Activated gamma-delta T cell treated with Interleukin-2 at 50 U/mL for 16 hours (primary cell): ENCODE results near the gene KIF22.

ENCODE experiments used
- DNase-seq: peaks from one replicate; pipeline ENCODE4 v3.0.0-alpha.2; 2020

The KIF22 gene

DNA sequence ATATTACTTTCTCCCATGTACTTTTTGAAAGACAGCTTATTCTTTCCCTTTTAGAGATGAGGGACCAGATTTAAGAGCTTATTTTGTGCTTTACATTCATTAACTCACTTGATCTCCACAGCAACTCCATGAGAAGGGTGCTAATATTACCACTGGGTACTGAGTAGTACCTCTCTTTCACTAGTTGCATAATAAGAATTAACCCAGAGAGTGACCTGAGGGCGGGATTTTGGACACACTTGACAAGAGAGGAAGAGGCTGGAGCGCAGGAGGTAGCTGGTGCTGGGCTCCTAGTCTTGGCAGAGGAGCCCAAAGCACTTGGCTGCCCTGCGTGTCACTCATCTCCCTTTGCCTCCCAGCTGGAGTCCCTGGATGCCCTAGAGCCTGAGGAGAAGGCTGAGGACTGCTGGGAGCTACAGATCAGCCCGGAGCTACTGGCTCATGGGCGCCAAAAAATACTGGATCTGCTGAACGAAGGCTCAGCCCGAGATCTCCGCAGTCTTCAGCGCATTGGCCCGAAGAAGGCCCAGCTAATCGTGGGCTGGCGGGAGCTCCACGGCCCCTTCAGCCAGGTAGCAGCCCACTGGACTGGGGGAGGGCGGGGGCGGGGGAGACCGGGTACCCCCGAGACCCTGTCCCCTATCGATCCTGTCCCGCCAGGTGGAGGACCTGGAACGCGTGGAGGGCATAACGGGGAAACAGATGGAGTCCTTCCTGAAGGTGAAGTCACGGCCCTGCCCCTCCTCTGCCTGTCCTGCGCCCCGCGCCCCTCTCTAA is 14.1 kb downstream of the KIF22 start:
- no peak for DNase-seq

DNA sequence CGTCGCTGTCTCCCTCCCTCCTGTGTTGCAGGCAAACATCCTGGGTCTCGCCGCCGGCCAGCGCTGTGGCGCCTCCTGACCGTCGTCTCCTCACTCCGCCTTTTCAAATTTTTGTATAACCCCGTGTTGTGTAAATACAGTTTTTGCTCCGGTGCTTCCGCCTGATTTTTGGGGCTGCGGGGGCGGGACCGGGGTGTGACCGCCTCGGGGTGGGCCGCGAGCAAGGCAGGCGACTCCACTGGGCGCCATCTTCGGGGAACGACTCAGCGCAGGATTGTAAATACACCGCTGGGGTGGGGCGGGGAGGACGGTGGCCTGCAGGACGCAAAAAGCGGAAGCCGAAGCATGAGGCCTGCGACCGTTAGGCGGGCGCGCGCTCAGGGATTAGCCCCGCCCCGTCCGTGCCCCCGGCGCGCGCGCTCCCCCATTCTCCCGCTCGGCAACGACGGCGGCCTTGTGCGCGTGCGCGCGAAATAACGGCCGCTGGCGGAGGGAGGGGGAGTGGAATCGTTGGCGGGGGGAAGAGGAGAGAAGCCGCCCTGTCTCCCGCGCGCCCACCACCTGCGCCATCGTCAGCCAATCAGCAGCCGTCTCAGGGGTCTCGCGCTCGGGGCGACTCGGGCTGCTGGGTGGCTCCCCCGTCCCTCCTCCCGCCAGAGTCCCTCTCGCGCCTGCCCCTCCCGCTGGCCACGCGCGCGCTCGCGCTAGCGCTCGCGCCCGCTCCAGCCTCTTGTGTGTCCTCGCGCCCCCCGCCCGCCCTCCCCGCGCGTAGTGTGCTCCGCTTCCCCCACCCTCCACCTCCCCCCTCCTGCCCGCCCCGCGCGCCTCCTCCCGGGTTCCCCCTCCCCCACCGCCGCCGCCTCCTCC is 14.9 kb downstream of the KIF22 start:
- peak; percentile 98 for DNase-seq

DNA sequence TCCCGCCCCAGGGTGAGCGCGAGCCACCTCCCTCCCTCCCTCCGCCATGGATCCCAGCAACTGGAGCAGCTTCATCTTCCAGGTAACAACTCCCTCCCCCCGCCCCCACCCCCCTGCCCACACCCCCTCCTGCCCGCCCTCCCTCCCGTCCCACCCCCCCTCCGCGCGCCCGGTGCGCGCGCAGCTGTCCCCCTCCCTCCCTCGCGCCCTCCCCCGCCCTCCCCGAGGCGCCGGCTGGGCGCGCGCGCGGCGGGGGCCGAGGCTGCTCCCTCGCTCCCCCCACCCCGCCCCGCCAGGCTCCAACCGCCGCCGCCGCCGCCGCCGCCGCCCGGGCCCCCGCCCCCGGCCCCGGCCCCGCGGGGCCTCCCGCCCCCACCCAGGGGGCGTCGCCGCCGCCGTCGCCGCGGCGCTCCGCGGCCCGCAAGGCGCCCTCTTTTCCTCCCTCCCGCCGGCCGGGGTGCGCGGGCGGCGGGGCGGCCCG is 15.6 kb downstream of the KIF22 start, which contains the start of gene MAZ:
Gene MAZ, plus strand, starts transcription at position 431 of the 481 bp plus-strand sequence. CDS start 173 bp downstream, outside the sequence.
- peak; percentile 73 for DNase-seq

DNA sequence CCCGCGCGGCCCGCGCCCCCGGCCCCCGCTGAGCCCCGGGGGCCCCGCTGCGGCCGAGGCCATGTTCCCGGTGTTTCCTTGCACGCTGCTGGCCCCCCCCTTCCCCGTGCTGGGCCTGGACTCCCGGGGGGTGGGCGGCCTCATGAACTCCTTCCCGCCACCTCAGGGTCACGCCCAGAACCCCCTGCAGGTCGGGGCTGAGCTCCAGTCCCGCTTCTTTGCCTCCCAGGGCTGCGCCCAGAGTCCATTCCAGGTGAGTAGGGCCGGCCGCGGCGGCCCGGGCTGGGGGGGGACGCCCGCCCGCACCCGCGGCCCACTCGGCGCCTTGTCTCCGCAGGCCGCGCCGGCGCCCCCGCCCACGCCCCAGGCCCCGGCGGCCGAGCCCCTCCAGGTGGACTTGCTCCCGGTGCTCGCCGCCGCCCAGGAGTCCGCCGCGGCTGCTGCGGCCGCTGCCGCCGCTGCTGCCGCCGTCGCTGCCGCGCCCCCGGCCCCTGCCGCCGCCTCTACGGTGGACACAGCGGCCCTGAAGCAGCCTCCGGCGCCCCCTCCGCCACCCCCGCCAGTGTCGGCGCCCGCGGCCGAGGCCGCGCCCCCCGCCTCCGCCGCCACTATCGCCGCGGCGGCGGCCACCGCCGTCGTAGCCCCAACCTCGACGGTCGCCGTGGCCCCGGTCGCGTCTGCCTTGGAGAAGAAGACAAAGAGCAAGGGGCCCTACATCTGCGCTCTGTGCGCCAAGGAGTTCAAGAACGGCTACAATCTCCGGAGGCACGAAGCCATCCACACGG is 16.3 kb downstream of the KIF22 start:
- DNase-seq: peak; percentile 54

DNA sequence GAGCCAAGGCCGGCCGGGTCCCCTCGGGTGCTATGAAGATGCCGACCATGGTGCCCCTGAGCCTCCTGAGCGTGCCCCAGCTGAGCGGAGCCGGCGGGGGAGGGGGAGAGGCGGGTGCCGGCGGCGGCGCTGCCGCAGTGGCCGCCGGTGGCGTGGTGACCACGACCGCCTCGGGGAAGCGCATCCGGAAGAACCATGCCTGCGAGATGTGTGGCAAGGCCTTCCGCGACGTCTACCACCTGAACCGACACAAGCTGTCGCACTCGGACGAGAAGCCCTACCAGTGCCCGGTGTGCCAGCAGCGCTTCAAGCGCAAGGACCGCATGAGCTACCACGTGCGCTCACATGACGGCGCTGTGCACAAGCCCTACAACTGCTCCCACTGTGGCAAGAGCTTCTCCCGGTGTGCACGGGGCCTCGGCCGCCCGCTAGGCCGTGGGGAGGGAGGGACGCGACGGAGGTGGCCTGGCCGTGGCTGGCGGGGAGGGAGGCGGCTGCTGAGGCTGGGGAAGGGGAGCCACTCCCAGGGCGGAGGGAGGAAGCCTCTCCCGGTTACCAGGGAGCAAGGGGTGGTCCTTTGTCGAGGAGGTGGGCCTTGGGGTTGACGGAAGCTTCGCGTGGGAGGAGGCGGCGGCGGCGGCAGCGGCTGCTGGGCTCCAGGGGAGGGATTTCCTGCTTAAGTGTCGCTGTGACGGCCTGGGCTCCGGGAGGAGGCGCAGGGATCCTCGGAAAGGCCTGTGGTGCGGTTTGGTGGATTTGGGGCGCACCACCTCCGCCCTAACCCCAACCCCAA is 17.1 kb downstream of the KIF22 start:
- peak; percentile 81 for DNase-seq

DNA sequence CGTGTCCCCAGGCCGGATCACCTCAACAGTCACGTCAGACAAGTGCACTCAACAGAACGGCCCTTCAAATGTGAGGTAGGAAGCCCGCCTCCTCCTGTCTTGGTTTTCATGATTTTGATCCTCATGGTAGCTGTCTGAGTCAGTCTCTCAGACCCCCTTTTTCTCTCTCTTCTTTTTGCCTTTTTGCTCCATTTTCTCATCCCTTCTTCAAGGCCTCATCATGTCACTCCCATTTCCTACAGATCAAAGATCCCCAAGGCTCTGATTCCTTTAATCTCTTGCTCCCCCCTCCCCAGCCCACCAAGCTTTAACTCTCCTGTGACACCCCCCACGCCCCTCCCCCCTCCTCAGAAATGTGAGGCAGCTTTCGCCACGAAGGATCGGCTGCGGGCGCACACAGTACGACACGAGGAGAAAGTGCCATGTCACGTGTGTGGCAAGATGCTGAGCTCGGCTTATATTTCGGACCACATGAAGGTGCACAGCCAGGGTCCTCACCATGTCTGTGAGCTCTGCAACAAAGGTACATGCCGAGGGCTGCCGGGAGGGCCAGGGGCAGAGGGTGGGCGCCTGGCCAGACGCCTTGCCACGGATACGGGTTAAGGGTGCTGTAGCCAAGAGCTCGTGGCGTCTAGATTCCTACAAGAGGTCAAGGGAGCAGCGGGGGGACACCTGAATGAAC is 17.8 kb downstream of the KIF22 start:
- no peak for DNase-seq

DNA sequence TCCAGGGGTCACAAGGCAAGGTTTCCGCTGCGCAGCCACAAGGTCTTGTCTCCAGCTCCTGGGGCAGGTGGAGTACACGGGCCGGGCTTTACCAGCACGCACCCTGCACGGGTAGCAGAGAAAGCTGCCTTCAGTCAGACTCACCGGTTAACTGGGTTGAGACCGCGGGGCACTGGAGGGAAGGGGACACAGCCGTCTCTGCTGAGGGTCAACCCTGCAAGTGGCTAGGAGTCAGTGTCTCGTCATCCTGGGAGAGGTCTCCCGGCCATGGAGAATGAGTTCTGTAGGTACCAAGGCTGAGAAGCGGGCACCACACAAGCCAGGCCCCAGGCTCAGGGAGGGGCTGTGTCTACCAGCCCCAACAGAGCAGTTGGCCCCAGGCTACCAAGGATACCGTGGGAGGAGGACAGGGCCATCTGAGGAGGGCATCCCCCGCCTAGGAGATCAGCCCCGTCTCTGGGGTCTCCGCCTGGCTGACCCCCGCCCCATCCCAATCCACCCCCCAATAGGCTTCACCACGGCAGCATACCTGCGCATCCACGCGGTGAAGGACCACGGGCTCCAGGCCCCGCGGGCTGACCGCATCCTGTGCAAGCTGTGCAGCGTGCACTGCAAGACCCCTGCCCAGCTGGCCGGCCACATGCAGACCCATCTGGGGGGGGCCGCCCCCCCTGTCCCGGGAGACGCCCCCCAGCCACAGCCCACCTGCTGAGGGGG is 18.6 kb downstream of the KIF22 start:
- no peak for DNase-seq

DNA sequence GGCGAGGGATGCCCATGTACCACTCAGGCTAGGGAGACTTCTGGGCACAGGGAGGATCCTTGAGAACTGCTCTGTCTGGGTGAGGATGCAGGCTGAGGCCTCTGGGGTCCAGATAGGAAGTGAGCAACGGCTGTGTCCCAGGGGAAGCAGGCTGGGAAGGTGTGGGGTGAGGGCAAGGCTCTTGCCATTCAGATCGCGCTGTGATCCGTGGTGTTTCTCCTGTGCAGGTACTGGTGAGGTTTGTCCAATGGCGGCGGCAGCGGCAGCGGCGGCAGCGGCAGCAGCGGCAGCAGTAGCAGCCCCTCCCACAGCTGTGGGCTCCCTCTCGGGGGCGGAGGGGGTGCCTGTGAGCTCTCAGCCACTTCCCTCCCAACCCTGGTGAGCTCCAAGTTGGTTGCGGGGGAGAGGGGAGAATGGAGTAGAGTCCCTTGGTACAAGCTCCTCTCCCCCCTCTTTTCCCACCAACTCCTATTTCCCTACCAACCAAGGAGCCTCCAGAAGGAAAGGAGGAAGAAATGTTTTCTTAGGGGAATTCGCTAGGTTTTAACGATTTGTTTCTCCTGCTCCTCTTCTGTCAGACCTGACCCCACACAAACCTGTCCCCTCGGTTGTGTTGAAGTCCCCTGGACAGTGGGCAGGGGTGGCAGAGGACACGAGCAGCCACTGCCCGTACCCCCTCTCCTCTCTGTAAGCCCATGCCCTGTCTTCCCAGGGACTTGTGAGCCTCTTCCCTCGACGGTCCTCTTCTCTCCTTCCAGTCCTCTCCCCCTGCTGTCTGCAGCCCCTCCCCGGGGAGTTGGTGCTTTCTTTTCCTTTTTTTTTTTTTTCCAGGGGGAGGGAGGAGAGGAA is 19.5 kb downstream of the KIF22 start:
- peak; percentile 47 for DNase-seq

DNA sequence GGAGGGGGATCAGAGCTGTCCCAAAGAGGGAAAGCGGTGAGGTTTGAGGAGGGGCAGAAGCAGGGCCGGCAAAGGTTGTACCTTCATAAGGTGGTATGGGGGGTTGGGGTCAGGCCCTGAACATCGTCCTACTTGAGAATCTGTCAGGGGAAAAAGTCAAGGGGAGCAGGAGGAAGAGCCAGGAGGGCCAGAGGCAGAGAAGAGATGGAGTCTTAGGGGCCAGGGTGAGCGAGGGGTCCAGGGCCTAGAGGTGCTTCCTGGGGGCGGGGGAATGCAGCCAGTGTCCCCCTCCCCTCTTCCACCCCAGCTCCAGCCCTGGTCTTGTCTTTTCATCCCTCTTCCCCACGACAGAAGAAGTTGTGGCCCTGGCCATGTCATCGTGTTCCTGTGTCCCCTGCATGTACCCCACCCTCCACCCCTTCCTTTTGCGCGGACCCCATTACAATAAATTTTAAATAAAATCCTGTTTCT is 20.2 kb downstream of the KIF22 start:
- no peak for DNase-seq

DNA sequence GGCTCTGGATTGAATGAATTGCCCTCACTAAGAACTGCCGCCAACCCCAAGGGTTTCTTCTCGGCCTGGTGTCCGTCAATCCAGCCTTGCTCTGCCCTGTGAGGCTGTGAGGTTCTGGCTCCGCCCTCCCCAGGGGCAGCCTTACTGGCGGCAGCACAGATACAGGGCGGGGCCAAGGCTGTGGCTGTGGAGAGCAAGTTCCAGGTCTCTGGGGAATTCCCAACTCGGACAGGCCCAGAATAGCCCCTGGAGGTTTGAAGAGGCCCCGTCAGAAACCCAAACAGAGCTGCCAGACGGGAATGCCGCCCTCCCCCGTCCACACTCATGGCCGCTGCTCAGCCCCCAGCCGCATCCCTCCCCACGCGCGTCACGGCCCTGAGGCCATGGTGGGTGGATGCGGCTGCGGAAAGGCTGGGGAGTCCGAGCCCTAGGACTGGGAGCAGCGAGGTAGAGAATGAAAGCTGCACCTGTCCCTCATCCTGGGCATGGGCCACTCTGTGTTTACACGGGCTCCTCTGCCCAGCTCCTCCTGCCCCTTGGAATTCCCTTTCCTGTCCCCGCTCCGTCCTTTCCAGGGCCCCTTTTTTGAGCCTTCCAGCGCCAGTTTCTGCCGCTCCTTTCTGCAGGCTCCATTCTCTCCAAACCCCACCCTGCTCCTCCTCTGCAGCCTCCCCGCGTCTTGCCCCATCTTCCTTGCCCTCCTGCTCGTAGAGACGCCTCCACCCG is 20.8 kb downstream of the KIF22 start:
- peak; percentile 62 for DNase-seq

DNA sequence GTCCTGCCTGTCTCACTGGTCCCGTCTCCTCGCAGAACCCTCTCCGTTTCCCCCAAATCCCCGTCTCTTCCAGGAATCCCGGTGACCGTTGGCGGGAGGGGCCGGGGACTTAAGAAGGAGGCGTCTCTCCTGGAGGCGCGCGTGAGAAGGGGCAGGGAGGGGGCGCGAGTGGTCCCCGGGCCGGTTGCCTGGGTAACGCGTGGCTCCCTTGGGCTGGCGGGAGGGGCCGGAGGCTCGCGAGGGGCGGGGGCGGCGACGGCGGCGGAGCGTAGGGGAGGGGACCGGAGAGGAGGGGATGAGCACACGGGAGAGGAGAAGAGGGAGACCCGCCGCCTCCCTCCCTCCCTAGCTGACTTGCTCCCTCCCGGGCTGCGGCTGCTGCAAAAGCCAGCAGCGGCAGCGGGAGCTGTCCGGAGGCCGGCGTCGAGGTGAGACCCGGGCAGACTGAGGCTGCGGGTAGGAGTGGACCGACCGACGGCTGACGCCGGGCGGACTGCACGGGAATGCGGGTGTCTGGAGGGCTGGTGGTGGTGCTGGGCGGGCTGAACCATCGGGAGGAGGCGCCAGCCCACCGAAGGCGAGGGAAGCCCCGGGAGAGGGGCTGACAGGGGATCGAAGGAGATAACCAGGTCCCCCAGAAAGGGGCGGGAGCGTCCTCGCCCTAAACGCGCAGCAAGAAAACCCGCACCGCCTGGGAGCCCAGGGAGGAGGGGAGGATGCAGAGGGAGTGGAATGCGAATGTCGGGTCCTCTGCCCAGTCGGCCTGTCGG is 21.5 kb downstream of the KIF22 start, which contains the start of gene PRRT2:
Gene PRRT2, plus strand, starts transcription at position 298 of the 770 bp plus-strand sequence. CDS start 862 bp downstream, outside the sequence.
- DNase-seq: peak; percentile 41

DNA sequence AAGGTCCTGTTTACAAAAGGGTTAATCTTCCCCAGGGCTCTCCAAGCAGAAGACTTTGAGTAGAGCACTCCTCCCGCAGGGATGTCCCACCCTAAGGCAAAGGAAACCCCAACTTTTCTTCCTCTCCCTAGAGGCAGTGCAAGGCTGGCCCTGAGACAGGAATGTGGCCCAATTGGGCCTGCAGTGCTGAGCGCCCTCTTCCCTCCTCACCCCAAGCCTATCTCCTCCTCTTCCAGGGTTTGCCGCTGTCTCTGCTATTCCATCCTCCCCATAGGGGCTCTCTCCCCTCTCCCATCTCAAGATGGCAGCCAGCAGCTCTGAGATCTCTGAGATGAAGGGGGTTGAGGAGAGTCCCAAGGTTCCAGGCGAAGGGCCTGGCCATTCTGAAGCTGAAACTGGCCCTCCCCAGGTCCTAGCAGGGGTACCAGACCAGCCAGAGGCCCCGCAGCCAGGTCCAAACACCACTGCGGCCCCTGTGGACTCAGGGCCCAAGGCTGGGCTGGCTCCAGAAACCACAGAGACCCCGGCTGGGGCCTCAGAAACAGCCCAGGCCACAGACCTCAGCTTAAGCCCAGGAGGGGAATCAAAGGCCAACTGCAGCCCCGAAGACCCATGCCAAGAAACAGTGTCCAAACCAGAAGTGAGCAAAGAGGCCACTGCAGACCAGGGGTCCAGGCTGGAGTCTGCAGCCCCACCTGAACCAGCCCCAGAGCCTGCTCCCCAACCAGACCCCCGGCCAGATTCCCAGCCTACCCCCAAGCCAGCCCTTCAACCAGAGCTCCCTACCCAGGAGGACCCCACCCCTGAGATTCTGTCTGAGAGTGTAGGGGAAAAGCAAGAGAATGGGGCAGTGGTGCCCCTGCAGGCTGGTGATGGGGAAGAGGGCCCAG is 22.4 kb downstream of the KIF22 start:
- DNase-seq: no peak

DNA sequence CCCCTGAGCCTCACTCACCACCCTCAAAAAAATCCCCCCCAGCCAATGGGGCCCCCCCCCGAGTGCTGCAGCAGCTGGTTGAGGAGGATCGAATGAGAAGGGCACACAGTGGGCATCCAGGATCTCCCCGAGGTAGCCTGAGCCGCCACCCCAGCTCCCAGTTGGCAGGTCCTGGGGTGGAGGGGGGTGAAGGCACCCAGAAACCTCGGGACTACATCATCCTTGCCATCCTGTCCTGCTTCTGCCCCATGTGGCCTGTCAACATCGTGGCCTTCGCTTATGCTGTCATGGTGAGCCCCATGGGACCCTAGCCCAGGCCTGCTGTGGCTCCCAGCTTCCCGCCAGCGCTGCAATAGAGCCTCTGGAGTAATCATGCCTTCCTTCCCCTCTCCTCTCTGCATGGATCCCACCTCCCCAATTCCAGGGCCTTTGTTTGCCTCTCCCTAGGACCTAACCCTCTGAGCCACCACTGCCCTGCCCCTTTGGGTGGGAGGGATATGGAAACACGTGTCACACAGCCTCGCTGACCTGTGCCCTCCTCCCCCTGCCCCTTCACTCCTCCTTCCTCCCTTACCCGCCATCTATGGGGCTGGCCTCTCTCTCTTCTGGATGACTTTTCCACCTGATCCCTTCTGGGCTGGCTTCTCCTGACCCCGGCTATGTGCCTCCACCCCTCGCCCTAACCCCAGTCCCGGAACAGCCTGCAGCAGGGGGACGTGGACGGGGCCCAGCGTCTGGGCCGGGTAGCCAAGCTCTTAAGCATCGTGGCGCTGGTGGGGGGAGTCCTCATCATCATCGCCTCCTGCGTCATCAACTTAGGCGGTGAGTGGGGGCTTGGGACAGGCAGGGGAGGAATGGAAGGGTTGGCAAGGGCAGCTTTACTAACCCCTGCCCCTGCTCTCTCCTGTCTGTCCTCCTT is 23.4 kb downstream of the KIF22 start:
- DNase-seq: no peak

DNA sequence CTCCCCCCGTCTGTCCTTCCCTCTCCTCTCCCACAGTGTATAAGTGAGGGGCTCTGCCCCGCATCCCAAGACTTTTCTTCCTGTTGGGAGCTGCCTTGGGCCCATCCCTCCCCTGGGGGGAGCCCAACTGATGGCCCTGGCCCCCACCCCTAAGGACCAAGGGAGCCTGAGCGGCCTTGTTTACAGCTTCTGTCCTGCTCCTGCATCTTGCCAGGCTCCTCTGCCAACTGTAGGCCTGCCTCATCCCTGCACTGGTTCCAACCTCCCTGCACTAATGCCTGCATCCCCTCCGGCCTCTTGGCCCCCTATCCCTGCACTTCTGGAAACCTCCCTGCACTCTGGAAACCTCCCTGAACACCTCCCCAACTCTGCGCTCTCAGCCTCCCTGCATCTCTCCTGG is 24.0 kb downstream of the KIF22 start:
- no peak for DNase-seq

DNA sequence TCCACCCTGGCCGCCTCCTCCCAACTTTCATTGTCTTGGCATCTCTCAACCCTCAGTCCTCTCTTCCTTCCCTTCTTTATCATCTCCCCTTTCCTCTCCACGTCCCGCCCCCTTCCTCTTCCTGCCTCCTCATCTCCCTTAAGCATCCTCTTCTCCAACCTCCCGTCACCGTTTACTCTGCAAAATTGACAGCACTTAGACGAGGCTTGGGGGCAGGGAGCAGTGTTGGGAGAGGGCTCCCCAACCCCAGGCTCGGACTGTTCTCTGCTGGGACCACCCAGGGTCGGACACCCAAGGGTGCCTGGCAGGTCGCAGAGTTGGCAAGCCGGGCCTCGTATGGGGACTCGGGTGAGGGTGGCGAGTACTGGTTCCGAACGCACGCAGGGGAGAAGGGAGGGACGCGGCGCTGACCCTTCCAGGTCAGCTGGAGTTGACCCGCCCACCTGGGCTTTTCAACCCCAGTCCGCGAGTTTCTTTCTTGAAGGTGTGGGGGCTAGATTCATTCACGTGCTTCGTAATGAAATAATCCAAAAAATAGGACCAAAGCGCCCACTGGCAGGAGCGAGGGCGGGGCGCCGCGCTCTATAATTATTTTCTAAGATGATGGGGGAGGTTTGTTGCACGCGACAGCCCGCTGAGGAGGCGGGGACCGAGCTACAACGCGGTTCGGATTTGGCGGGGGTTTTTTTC is 24.6 kb downstream of the KIF22 start:
- DNase-seq: peak; percentile 43
